Keratinocyte (primary cell): ENCODE measurements around the gene GDA. TPM values are rescaled to one million over a fixed set of nuclear protein-coding genes. Genes with fewer than 3 reads are reported as not detected.

Experiments
- DNase-seq: peaks from one replicate; pipeline ENCODE4 v3.0.0-alpha.2; 2011; ENCODE audit warnings: low read depth, missing footprints, low spot score
- FAIRE-seq: peaks from 2 replicates; lab custom pipeline; 2011; peaks lifted over from hg19 to GRCh38; lab: Jason Lieb, UNC
- H2AFZ ChIP-seq: 2 replicates; pipeline ENCODE4 v1.6.0; 2012; ENCODE audit warnings: low read length, control low read depth, inconsistent platforms; ENCODE audit not compliant: control insufficient read depth
- H3K27ac ChIP-seq: 2 replicates; pipeline ENCODE4 v1.5.1; 2011; ENCODE audit warnings: low read length; ENCODE audit not compliant: control insufficient read depth, insufficient read depth
- H3K27me3 ChIP-seq: 3 replicates; pipeline ENCODE4 v1.6.0; 2011; ENCODE audit warnings: low read length; ENCODE audit not compliant: control insufficient read depth, insufficient read depth; ENCODE audit errors: extremely low read depth
- H3K36me3 ChIP-seq, 2 experiments: 2 replicates in 1 of 2; 3 replicates in 1 of 2; pipeline ENCODE4 v1.5.1; 2011; ENCODE audit warnings: low read length in 2 of 2, mild to moderate bottlenecking in 1 of 2; ENCODE audit not compliant: control insufficient read depth in 2 of 2, insufficient read depth in 2 of 2; ENCODE audit errors: extremely low read depth in 1 of 2
- H3K4me1 ChIP-seq: 3 replicates; pipeline ENCODE4 v1.5.1; 2011; ENCODE audit warnings: low read length; ENCODE audit not compliant: control insufficient read depth, insufficient read depth; ENCODE audit errors: extremely low read depth
- H3K4me2 ChIP-seq: 3 replicates; pipeline ENCODE4 v1.6.0; 2011; ENCODE audit warnings: low read depth, low read length; ENCODE audit not compliant: control insufficient read depth, insufficient read depth; ENCODE audit errors: extremely low read depth
- H3K4me3 ChIP-seq, 3 experiments: fragments of 200-600 bp in 1 of 3; sonication (generic) in 1 of 3; 2 replicates in 2 of 3; 3 replicates in 1 of 3; pipeline ENCODE4 v1.5.1; 2011 to 2016; ENCODE audit warnings: low read length in 3 of 3, mild to moderate bottlenecking in 3 of 3, control low read depth in 2 of 3, inconsistent platforms in 1 of 3, low read depth in 1 of 3, mixed read lengths in 1 of 3, mixed run types in 1 of 3, moderate library complexity in 1 of 3; ENCODE audit not compliant: control insufficient read depth in 2 of 3, insufficient read depth in 2 of 3; ENCODE audit errors: extremely low read depth in 1 of 3
- H3K79me2 ChIP-seq: 2 replicates; pipeline ENCODE4 v1.6.0; 2012; ENCODE audit warnings: low read length; ENCODE audit not compliant: control insufficient read depth, insufficient read depth
- H3K9ac ChIP-seq: 3 replicates; pipeline ENCODE4 v1.6.0; 2011; ENCODE audit warnings: low read length; ENCODE audit not compliant: control insufficient read depth, insufficient read depth; ENCODE audit errors: extremely low read depth
- H3K9me1 ChIP-seq: 3 replicates; pipeline ENCODE4 v1.6.0; 2011; ENCODE audit warnings: low read length; ENCODE audit not compliant: control insufficient read depth, insufficient read depth; ENCODE audit errors: extremely low read depth
- H3K9me3 ChIP-seq: 2 replicates; pipeline ENCODE4 v1.5.1; 2012; ENCODE audit warnings: low read depth, low read length; ENCODE audit not compliant: control insufficient read depth
- H4K20me1 ChIP-seq: 3 replicates; pipeline ENCODE4 v1.6.0; 2011; ENCODE audit warnings: low read length; ENCODE audit not compliant: control insufficient read depth, insufficient read depth; ENCODE audit errors: extremely low read depth
- EZH2 ChIP-seq: IDR thresholded peaks from one replicate; pipeline ENCODE4 v1.6.1; 2012; ENCODE audit warnings: inconsistent platforms, mild to moderate bottlenecking, low read length, moderate library complexity
- dilution Hi-C: fragments of 300-500 bp; cut with MboI; formaldehyde crosslinking; loops from one replicate; pipeline ENCODE4 v1.7.0; 2020; ENCODE audit warnings: low sequenced_read_pairs; ENCODE audit not compliant: extremely low pct_ligation_motif_present
- polyA plus RNA-seq, 5 experiments: library from polyadenylated mRNA; depleted of rRNA in 3 of 5; stranded (reverse) in 3 of 5; stranded (forward) in 1 of 5; unstranded in 1 of 5; fragments of >200 nt; gene quantifications; 1 replicate in 1 of 5; 2 replicates in 3 of 5; 3 replicates in 1 of 5; pipeline versions ENCODE4 v1.2.1 to v1.2.3, GENCODE V29; 2011 to 2012; ENCODE audit warnings: missing spikeins in 2 of 5, low read depth in 1 of 5, low replicate concordance in 1 of 5
- TF ChIP-seq, protein P1 (sequence below), 3 experiments: IDR thresholded peaks in 1 of 3; conservative IDR thresholded peaks in 1 of 3; optimal IDR thresholded peaks in 1 of 3; 2 replicates in 2 of 3; 3 replicates in 1 of 3; pipeline versions ENCODE3 to v1.5.1; 2011; ENCODE audit warnings: low read length in 3 of 3, mild to moderate bottlenecking in 3 of 3, moderate library complexity in 2 of 3, control low read depth in 1 of 3, inconsistent platforms in 1 of 3; ENCODE audit not compliant: insufficient read depth in 2 of 3; ENCODE audit errors: extremely low read depth in 1 of 3

The GDA gene
- polyA plus RNA-seq, 1 donor (not counting 4 experiments of a cell fraction or from before 2014, with no cell fraction given) = 0.75 TPM

DNA sequence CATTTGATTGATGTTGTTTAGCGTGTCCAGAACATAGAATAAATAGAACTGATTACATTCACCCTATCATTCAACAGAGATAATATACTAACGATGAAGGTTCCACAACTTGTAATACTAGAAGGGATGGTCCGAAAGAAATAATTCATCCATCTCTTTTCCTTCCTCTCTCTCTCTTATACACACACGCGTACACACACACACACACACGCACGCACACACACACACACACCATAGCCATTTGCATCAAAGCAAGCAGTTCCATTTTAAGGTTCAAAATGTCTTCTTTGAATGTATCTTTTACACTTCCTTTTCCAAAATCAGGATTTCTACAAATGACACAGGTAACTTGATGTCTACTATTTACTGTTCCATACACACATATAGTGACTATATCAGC, 887 bp downstream of the GDA start:
- FAIRE-seq (no peak), DNase-seq (no peak)
- H3K27me3 ChIP-seq = peaks cover 20% of the 10 kb centered on the region
- H2AFZ ChIP-seq = no peak overlapping the region
- no peaks in the 10 kb centered on the region for H4K20me1 ChIP-seq
- no peaks in the 10 kb centered on the region for H3K9me1 ChIP-seq
- dilution Hi-C loops = no loop called here
- H3K4me1 ChIP-seq = no peaks in the 10 kb centered on the region
- no peak overlapping the region for H3K4me3 ChIP-seq
- H3K36me3 ChIP-seq = no peaks in the 10 kb centered on the region
- H3K9me3 ChIP-seq = no peaks in the 10 kb centered on the region
- no peaks in the 10 kb centered on the region for H3K79me2 ChIP-seq
- H3K4me2 ChIP-seq = peak overlapping the region; percentile 54
- no peak for TF ChIP-seq EZH2
- TF ChIP-seq, protein P1, sequence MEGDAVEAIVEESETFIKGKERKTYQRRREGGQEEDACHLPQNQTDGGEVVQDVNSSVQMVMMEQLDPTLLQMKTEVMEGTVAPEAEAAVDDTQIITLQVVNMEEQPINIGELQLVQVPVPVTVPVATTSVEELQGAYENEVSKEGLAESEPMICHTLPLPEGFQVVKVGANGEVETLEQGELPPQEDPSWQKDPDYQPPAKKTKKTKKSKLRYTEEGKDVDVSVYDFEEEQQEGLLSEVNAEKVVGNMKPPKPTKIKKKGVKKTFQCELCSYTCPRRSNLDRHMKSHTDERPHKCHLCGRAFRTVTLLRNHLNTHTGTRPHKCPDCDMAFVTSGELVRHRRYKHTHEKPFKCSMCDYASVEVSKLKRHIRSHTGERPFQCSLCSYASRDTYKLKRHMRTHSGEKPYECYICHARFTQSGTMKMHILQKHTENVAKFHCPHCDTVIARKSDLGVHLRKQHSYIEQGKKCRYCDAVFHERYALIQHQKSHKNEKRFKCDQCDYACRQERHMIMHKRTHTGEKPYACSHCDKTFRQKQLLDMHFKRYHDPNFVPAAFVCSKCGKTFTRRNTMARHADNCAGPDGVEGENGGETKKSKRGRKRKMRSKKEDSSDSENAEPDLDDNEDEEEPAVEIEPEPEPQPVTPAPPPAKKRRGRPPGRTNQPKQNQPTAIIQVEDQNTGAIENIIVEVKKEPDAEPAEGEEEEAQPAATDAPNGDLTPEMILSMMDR (optimal IDR thresholded peaks at IDR 0.05 in 1 of 3, IDR thresholded peaks at IDR 0.05 in 1 of 3, conservative IDR thresholded peaks at IDR 0.05 in 1 of 3; ENCODE audit: extremely low read depth in 1 of 3, insufficient read depth in 2 of 3, low read length in 3 of 3) = no peak
- no peak overlapping the region for H3K27ac ChIP-seq
- H3K9ac ChIP-seq = no peak overlapping the region

DNA sequence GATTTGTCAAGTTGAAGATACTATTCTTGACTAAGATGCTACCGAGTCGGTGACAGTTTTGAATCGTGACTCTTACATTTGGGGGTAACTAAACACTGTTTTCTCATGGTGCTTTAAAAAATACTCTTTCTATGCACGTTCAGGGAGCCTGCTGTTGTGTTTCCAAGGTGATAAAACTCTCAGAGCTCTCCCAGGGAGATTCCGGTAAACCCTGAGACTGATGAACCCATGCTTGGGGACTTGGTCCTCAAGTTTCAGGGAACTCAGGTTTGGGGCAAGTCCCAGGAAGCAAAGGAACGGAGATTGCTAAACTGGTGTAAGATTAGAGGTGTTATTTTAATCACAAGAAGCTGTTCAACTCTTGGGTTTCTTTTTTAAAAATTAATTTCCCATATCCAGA, 1.4 kb downstream of the GDA start:
- Histone ChIP-seq H3K9me3 (no peaks in the 10 kb centered on the region), H3K4me3 (no peak overlapping the region), H3K4me2 (no peak overlapping the region), H4K20me1 (no peaks in the 10 kb centered on the region), H3K36me3 (no peaks in the 10 kb centered on the region), H3K9ac (no peak overlapping the region), H3K79me2 (no peaks in the 10 kb centered on the region), H3K9me1 (no peaks in the 10 kb centered on the region), H3K4me1 (no peaks in the 10 kb centered on the region), H2AFZ (no peak overlapping the region), H3K27me3 (peaks cover 20% of the 10 kb centered on the region), H3K27ac (no peak overlapping the region)
- dilution Hi-C loops = no loop called here
- no peak for FAIRE-seq
- TF ChIP-seq, protein P1 (optimal IDR thresholded peaks at IDR 0.05 in 1 of 3, IDR thresholded peaks at IDR 0.05 in 1 of 3, conservative IDR thresholded peaks at IDR 0.05 in 1 of 3; ENCODE audit: extremely low read depth in 1 of 3, insufficient read depth in 2 of 3, low read length in 3 of 3) = no peak
- no peak for TF ChIP-seq EZH2
- DNase-seq = no peak
